MM.1S (cell line): ENCODE data around the gene C11orf91.
"Not testable (repeated sequence)": the region's sequence is repeated elsewhere in the genome, so short reads cannot be mapped to it uniquely, and the experiment has no call there.

Source experiments
- DNase-seq: peaks from one replicate; pipeline ENCODE4 v3.0.0-alpha.2; 2015
- H2AFZ ChIP-seq: fragments of 300-600 bp; sonication (generic); 2 replicates; pipeline ENCODE4 v1.6.0; 2016; ENCODE audit warnings: antibody characterized with exemption, low read length
- H3F3A ChIP-seq: fragments of 300-600 bp; sonication (generic); 2 replicates; pipeline ENCODE4 v1.6.1; 2016; ENCODE audit warnings: mild to moderate bottlenecking, antibody characterized with exemption, low read length, moderate library complexity, mixed read lengths; ENCODE audit not compliant: insufficient read depth
- H3K27ac ChIP-seq: fragments of 300-600 bp; sonication (generic); 2 replicates; pipeline ENCODE4 v1.5.1; 2016; ENCODE audit warnings: mild to moderate bottlenecking, low read length
- H3K27me3 ChIP-seq: fragments of 300-600 bp; sonication (generic); replicated peaks from 2 replicates; pipeline ENCODE4 v1.6.0; 2016; ENCODE audit warnings: low read length; ENCODE audit not compliant: insufficient read depth
- H3K36me3 ChIP-seq: fragments of 300-600 bp; sonication (generic); replicated peaks from 2 replicates; pipeline ENCODE4 v1.6.1; 2016; ENCODE audit warnings: mild to moderate bottlenecking, low read length, mixed read lengths; ENCODE audit not compliant: insufficient read depth
- H3K4me1 ChIP-seq: fragments of 300-600 bp; sonication (generic); 2 replicates; pipeline ENCODE4 v1.6.1; 2016; ENCODE audit warnings: low read length, mixed read lengths
- H3K4me2 ChIP-seq: fragments of 300-600 bp; sonication (generic); 2 replicates; pipeline ENCODE4 v1.6.0; 2016; ENCODE audit warnings: low read depth, low read length
- H3K4me3 ChIP-seq: fragments of 300-600 bp; sonication (generic); 2 replicates; pipeline ENCODE4 v1.5.1; 2016; ENCODE audit warnings: low read length, mixed read lengths
- H3K79me2 ChIP-seq: fragments of 300-600 bp; sonication (generic); 2 replicates; pipeline ENCODE4 v1.6.1; 2016; ENCODE audit warnings: mixed run types, low read length, mixed read lengths
- H3K9ac ChIP-seq: fragments of 300-600 bp; sonication (generic); 2 replicates; pipeline ENCODE4 v1.6.1; 2016; ENCODE audit warnings: low read length, mixed read lengths
- H3K9me2 ChIP-seq: fragments of 300-600 bp; sonication (generic); replicated peaks from 2 replicates; pipeline ENCODE4 v1.6.1; 2016; ENCODE audit warnings: mild to moderate bottlenecking, low read length, mixed read lengths; ENCODE audit not compliant: insufficient read depth
- H3K9me3 ChIP-seq: fragments of 300-600 bp; sonication (generic); replicated peaks from 2 replicates; pipeline ENCODE4 v1.6.1; 2016; ENCODE audit warnings: mild to moderate bottlenecking, low read length, mixed read lengths; ENCODE audit not compliant: insufficient read depth
- H4K20me1 ChIP-seq: fragments of 300-600 bp; sonication (generic); 2 replicates; pipeline ENCODE4 v1.6.1; 2016; ENCODE audit warnings: mild to moderate bottlenecking, low read length, moderate library complexity, mixed read lengths; ENCODE audit not compliant: insufficient read depth
- CTCF ChIP-seq: fragments of 300-600 bp; sonication (generic); IDR thresholded peaks from 2 replicates; pipeline ENCODE4 v1.5.1; 2016; ENCODE audit warnings: antibody characterized with exemption, low read length, mixed read lengths
- EZH2 ChIP-seq: fragments of 300-600 bp; sonication (generic); optimal IDR thresholded peaks from 2 replicates; pipeline ENCODE3; 2017; ENCODE audit warnings: low read depth, mild to moderate bottlenecking, antibody characterized with exemption, low read length, mixed read lengths
- EZH2phosphoT487 ChIP-seq: fragments of 300-600 bp; sonication (generic); IDR thresholded peaks from 2 replicates; pipeline ENCODE4 v1.6.1; 2018; ENCODE audit warnings: antibody characterized with exemption, low read length

C11orf91 gene

GRCh38 chr11:33733980-33734379 is 33.4 kb upstream of the C11orf91 start:
- H3K9me3 ChIP-seq = no peaks in the 10 kb centered on the region
- no peak overlapping the region for H2AFZ ChIP-seq
- peaks cover 25% of the 10 kb centered on the region for H3K4me1 ChIP-seq
- no peak overlapping the region for H3K27ac ChIP-seq
- peaks cover 20% of the 10 kb centered on the region; the same call in 1 of the 2 replicates for H3K36me3 ChIP-seq
- H3K9me2 ChIP-seq = no peaks in the 10 kb centered on the region
- H3K27me3 ChIP-seq = no peaks in the 10 kb centered on the region
- no peak overlapping the region; the same call in 1 of the 2 replicates for H3K9ac ChIP-seq
- peaks cover 23% of the 10 kb centered on the region for H4K20me1 ChIP-seq
- peaks cover 64% of the 10 kb centered on the region for H3K79me2 ChIP-seq
- peaks cover 22% of the 10 kb centered on the region for H3F3A ChIP-seq
- peak overlapping the region; percentile 92 for H3K4me2 ChIP-seq
- TF ChIP-seq EZH2phosphoT487 = no peak
- no peak for TF ChIP-seq CTCF
- TF ChIP-seq EZH2 = no peak
- peak overlapping the region; percentile 80 for H3K4me3 ChIP-seq
- DNase-seq = no peak

GRCh38 chr11:33731723-33732531 is 31.3 kb upstream of the C11orf91 start:
- H3K27me3 ChIP-seq = no peaks in the 10 kb centered on the region
- H3K79me2 ChIP-seq = peaks cover 84% of the 10 kb centered on the region
- no peaks in the 10 kb centered on the region for H3K9me3 ChIP-seq
- no peak overlapping the region for H3K4me2 ChIP-seq
- H3F3A ChIP-seq = peaks cover 21% of the 10 kb centered on the region
- DNase-seq = no peak
- no peak overlapping the region for H2AFZ ChIP-seq
- H3K9ac ChIP-seq = no peak overlapping the region
- H3K4me1 ChIP-seq = peaks cover 24% of the 10 kb centered on the region
- H3K4me3 ChIP-seq = no peak overlapping the region
- TF ChIP-seq EZH2phosphoT487 = no peak
- no peak for TF ChIP-seq CTCF
- TF ChIP-seq EZH2 = no peak
- no peaks in the 10 kb centered on the region for H3K9me2 ChIP-seq
- peaks cover 20% of the 10 kb centered on the region; the same call in 1 of the 2 replicates for H3K36me3 ChIP-seq
- peaks cover 23% of the 10 kb centered on the region for H4K20me1 ChIP-seq
- H3K27ac ChIP-seq = no peak overlapping the region

- Histone ChIP-seq H3K79me2 (peaks cover 96% of the 10 kb centered on the region), H3K27me3 (no peaks in the 10 kb centered on the region)
Measured at GRCh38 chr11:33730716-33731115, 30.1 kb upstream of the C11orf91 start.

GRCh38 chr11:33729072-33729664 is 28.5 kb upstream of the C11orf91 start:
- not testable (repeated sequence) for H3K4me3 ChIP-seq, H3K9me3 ChIP-seq, H3K9ac ChIP-seq, DNase-seq, H3F3A ChIP-seq, H3K4me2 ChIP-seq, H3K27ac ChIP-seq, H3K27me3 ChIP-seq, H3K9me2 ChIP-seq, H2AFZ ChIP-seq
- Histone ChIP-seq H3K4me1 (peaks cover 19% of the 10 kb centered on the region), H4K20me1 (peaks cover 40% of the 10 kb centered on the region), H3K79me2 (peaks cover 99% of the 10 kb centered on the region), H3K36me3 (peaks cover 20% of the 10 kb centered on the region; the same call in 1 of the 2 replicates)

More at GRCh38 chr11:33730716-33731115, 30.1 kb upstream of the C11orf91 start:
- no peak overlapping the region for H3K9ac ChIP-seq
- peaks cover 13% of the 10 kb centered on the region for H3F3A ChIP-seq
- TF ChIP-seq CTCF (no peak), EZH2 (no peak), EZH2phosphoT487 (no peak)
- no peak overlapping the region for H3K4me2 ChIP-seq
- H3K9me2 ChIP-seq = no peaks in the 10 kb centered on the region
- H3K4me1 ChIP-seq = peaks cover 20% of the 10 kb centered on the region
- no peak overlapping the region for H2AFZ ChIP-seq
- no peak overlapping the region for H3K4me3 ChIP-seq
- peaks cover 24% of the 10 kb centered on the region for H4K20me1 ChIP-seq
- no peak for DNase-seq
- H3K9me3 ChIP-seq = no peaks in the 10 kb centered on the region
- no peak overlapping the region for H3K27ac ChIP-seq
- H3K36me3 ChIP-seq = peaks cover 20% of the 10 kb centered on the region; the same call in 1 of the 2 replicates

GRCh38 chr11:33727539-33727938 is 26.9 kb upstream of the C11orf91 start:
- peaks cover 19% of the 10 kb centered on the region; the same call in 1 of the 2 replicates for H3K36me3 ChIP-seq
- not testable (repeated sequence) for H3K9me3 ChIP-seq, DNase-seq, H3F3A ChIP-seq, H3K4me2 ChIP-seq, H3K4me1 ChIP-seq, H3K4me3 ChIP-seq, H3K9ac ChIP-seq, H3K27ac ChIP-seq, H3K9me2 ChIP-seq, H2AFZ ChIP-seq, H3K27me3 ChIP-seq
- H3K79me2 ChIP-seq = peaks cover 99% of the 10 kb centered on the region
- peaks cover 51% of the 10 kb centered on the region for H4K20me1 ChIP-seq
